ENCODE measurements around the gene SLC22A17.

DNA sequence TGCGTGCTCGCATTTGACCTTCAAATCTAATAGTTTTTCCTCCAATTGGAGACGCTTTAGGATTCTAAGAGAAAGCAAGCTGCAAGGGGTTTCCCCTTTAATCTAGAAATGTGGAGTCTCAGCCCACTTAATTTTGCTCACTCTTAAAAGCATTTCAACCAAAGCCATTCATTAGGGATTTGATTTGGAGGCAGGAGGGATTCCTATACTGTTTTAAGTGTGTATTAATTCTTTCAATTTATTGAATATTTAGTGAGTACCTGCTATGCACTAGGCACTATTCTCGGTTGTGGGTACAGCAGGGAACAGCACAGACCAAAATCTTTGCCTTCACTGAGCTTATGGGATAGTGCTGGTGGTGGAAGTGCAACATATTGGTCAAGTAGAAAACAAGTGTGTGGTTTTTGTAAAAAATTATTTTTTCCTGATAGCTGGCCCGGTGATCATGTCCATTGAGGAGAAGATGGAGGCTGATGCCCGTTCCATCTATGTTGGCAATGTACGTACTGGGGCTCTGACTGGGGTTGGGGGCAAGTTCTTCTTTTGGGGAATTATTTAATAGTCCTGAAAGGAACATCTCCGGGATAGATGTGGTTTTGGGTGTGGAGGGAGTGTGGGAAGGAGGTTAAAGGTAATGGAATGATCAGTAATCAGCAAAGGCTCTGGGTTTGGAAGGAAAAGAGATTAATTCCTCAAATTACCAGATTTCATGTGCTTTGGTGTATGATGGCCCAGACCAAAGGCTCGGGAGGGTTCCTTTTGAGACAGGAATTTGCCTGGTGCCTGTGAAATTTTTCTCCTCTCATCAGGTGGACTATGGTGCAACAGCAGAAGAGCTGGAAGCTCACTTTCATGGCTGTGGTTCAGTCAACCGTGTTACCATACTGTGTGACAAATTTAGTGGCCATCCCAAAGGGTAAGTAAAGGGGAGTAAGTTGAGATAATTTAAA lies 29.8 kb downstream of the SLC22A17 start:
- TF ChIP-seq RAD21 (IDR thresholded peaks at IDR 0.05; ENCODE audit: low read length): no peak
- no peak for TF ChIP-seq USF2 (IDR thresholded peaks at IDR 0.05; ENCODE audit: low read depth, low read length)
- no peak for TF ChIP-seq BHLHE40 (IDR thresholded peaks at IDR 0.05; ENCODE audit: low read depth, low read length)
- TF ChIP-seq SMC3 (IDR thresholded peaks at IDR 0.05; ENCODE audit: low read depth, low read length): no peak
- TF ChIP-seq, protein P1, sequence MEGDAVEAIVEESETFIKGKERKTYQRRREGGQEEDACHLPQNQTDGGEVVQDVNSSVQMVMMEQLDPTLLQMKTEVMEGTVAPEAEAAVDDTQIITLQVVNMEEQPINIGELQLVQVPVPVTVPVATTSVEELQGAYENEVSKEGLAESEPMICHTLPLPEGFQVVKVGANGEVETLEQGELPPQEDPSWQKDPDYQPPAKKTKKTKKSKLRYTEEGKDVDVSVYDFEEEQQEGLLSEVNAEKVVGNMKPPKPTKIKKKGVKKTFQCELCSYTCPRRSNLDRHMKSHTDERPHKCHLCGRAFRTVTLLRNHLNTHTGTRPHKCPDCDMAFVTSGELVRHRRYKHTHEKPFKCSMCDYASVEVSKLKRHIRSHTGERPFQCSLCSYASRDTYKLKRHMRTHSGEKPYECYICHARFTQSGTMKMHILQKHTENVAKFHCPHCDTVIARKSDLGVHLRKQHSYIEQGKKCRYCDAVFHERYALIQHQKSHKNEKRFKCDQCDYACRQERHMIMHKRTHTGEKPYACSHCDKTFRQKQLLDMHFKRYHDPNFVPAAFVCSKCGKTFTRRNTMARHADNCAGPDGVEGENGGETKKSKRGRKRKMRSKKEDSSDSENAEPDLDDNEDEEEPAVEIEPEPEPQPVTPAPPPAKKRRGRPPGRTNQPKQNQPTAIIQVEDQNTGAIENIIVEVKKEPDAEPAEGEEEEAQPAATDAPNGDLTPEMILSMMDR (conservative IDR thresholded peaks at IDR 0.05; ENCODE audit: low read depth, low read length): no peak
- TF ChIP-seq MXI1 (IDR thresholded peaks at IDR 0.05; ENCODE audit: borderline replicate concordance, low read depth, low read length): no peak
- TF ChIP-seq POLR2A (IDR thresholded peaks at IDR 0.05; ENCODE audit: low read depth, low read length): no peak
- TF ChIP-seq RCOR1 (IDR thresholded peaks at IDR 0.05; ENCODE audit: insufficient replicate concordance, low read length): no peak
- TF ChIP-seq MAFK (IDR thresholded peaks at IDR 0.05; ENCODE audit: low read depth, low read length): no peak
- TF ChIP-seq MAZ (IDR thresholded peaks at IDR 0.05; ENCODE audit: borderline replicate concordance, low read depth, low read length): no peak
- no peak for TF ChIP-seq CHD1 (IDR thresholded peaks at IDR 0.05; ENCODE audit: low read depth, low read length)
- TF ChIP-seq RFX5 (IDR thresholded peaks at IDR 0.05; ENCODE audit: low read depth, low read length): no peak
- TF ChIP-seq CEBPB (IDR thresholded peaks at IDR 0.05; ENCODE audit: low read depth, low read length): no peak
- no peak for TF ChIP-seq FOS (IDR thresholded peaks at IDR 0.05; ENCODE audit: low read depth, low read length)
